IPS DF 4.7 (cell line): ENCODE data around the gene ZNF791.
"Not testable (repeated sequence)": the region's sequence is repeated elsewhere in the genome, so short reads cannot be mapped to it uniquely, and the experiment has no call there.

Experiments used
- DNase-seq: peaks from one replicate; pipeline ENCODE4 v3.0.0-alpha.2; 2013; ENCODE audit warnings: low spot score; ENCODE audit errors: extremely low read depth

The ZNF791 gene

GRCh38 chr19:12666265-12667048 lies 55.7 kb downstream of the ZNF791 start, which contains the start of the genes MAN2B1 and WDR83:
Gene MAN2B1 (minus strand): TSS chr19:12666742. CDS start chr19:12666701, 41 bp downstream.
Gene WDR83 (plus strand): TSS chr19:12666807. CDS start chr19:12669791, 2,984 bp downstream.
- DNase-seq: no peak

GRCh38 chr19:12667731-12668302 lies 57.1 kb downstream of the ZNF791 start:
- no peak for DNase-seq

DNA sequence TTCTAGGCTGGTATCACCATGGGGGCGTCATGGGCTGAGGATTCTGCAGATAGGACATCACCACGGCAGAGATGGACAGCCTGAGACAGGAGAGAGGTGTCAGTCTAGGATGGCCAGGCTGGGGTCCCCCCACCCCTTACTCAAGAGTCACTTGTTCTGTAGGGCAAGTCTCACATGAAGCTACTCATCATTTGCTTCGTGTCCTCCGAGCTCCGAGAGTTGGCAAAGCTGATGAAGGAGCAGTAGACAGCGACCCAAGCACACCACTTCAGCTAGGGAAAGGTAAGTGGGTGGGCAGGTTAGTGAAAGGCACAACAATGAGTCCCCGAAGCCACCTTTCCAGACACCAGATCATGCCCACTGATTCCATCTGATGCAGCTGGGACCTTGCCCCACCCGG lies 57.6 kb downstream of the ZNF791 start:
- no peak for DNase-seq

- no peak for DNase-seq
These were observed 58.2 kb downstream of the ZNF791 start for GRCh38 chr19:12668932-12669269.

GRCh38 chr19:12669270-12670158 lies 58.8 kb downstream of the ZNF791 start:
- DNase-seq: no peak

DNA sequence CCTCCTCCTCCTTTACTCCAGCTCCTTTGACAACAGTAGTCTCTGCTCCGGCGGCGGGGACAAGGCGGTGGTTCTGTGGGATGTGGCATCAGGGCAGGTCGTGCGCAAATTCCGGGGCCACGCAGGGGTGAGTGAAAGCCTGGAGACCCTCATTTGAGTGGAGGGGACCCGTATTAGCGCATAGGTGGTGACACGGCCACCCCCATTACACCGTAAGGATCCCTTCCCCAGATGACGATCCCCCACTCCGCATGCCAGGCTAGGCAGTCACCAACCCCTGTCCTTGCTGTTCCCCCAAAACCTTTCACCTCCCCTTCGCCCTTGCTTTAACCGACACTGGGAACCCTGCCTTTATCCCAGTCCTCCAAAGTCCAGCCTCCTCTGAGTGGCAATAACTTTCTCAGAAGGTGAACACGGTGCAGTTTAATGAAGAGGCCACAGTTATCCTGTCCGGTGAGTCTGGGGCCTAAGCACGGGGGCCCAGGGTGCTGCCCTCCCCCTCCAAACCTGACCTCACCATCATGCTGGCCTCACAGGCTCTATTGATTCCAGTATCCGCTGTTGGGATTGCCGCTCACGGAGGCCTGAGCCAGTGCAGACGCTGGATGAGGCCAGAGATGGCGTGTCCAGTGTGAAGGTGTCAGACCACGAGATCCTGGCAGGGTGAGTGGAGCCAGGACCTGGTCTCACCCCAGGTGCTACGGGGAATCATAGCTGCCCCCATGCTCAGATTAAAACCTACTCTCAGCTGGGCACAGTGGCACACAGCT lies 59.6 kb downstream of the ZNF791 start:
- DNase-seq: no peak

GRCh38 chr19:12672744-12673143 lies 62.0 kb downstream of the ZNF791 start:
- DNase-seq: no peak

- DNase-seq: no peak
These were observed 64.7 kb downstream of the ZNF791 start for GRCh38 chr19:12675399-12675798.

DNA sequence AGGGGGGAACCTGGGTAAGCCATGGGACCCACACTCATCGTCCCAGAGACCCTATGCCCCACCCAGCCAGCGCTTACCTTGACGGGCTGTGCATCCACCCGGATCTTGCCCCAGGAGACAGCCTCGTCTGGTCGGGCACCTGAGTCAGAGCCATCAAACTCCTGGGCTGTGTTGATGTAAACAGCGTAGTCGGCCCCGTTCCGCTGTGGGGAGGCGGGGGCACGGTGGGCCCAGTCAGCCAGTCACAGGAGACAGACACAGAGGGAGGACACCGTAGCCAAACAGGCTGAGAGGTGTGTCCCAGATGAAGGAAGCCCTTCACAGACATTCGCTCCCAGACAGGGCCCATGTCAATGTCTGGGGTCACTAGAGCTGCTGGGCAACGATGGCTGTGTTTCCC lies 65.2 kb downstream of the ZNF791 start:
- no peak for DNase-seq

DNA sequence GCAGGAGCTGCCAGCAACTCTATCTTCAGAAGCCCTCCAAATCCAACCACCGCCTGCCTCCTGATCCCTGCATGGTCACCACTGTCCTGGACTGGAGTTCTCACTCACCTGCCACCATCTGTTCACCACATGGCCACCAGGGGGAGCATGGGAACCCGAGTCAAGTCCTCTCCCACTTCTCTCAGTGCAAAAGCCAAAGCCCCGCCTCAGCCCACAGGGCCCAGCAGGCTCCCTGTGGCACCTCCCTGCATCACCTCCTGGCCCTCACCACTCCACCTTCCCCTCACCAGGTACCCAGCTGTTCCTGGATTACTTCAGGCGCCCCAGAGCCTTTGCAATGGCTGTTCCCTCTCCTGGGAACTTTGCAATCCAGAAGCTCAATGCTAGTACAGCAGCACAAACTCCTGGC lies 65.7 kb downstream of the ZNF791 start:
- no peak for DNase-seq

- DNase-seq: no peak
These were observed 66.2 kb downstream of the ZNF791 start for GRCh38 chr19:12676928-12677327.

DNA sequence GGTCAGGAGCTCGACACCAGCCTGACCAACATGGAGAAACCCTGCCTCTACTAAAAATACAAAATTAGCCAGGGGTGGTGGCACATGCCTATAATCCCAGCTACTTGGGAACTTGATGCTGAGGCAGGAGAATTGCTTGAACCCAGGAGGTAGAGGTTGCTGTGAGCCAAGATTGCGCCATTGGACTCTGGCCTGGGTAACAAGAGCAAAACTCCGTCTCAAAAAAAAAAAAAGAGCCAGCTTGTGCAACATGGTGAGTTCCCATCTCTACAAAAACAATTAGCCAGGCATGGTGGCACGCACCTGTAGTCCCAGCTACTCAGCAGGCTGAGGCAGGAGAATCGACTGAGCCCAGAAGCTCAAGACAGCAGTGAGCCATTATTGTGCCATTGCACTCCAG lies 67.3 kb downstream of the ZNF791 start:
- not testable (repeated sequence) for DNase-seq

- DNase-seq: no peak
These were observed 69.3 kb downstream of the ZNF791 start for GRCh38 chr19:12680034-12680433.

DNA sequence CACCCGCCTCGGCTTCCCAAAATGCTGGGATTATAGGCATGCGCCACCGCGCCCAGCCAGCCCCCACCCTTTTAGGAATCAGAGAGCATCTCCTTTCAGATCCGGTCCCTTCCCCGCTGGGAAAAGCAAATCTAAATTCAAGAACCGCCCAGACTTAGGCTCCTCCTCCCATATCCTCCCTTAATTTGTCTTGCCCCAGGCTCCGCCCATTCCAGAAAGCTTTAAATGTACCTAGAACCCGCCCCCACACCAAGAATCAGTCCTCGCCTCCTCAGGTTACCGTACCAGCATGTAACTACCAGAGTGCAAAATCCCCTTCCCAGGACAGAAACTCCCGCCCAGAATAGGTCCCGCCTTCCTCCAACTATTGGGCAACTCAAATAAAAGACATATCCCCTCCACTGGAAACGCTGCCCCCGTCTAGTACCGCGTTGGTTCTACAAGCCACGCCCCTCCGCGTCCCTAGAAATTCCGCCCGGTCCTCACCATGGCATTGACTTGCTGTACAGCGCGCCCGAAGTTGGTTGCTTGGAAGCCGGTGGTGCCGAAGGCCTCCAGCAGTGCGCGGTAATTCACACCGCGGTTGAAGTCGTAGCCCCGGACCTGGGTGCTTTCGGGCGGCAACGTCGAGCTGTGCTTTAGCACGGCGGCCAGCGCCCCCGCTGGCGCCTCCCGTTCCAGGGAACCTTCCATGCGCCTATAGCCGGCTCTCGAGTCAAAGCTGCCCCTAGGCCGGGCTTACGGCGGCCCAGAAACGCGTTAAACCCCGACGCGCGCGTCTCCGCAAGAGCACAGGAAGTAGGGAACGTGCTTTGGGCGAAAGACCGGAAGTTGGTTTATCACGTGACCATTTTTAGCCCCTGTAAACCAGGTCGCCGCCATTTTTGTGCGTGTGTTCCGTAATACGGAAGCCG lies 70.6 kb downstream of the ZNF791 start, which contains the start of gene DHPS:
DHPS (minus strand) TSS at position 807 of the 914 bp plus-strand sequence; CDS start at position 693, 114 bp downstream.
- peak; percentile 94 for DNase-seq
